SH-SY5Y (cell line): Measurements from ENCODE around the gene IRAK1.

Source experiments
- GATA2 ChIP-seq: IDR thresholded peaks from 2 replicates; pipeline ENCODE4 v1.6.1; 2011; ENCODE audit warnings: mild to moderate bottlenecking, low read depth, low read length
- GATA3 ChIP-seq: IDR thresholded peaks from 2 replicates; pipeline ENCODE4 v1.6.1; 2011; ENCODE audit warnings: low read depth, mild to moderate bottlenecking, low read length, moderate library complexity

Gene IRAK1

GRCh38 chrX:154010330-154011087 lies 9.2 kb downstream of the IRAK1 start:
- TF ChIP-seq GATA3 (no peak), GATA2 (no peak)

GRCh38 chrX:154008521-154008920 lies 11.2 kb downstream of the IRAK1 start:
- TF ChIP-seq GATA3 (no peak), GATA2 (no peak)

DNA sequence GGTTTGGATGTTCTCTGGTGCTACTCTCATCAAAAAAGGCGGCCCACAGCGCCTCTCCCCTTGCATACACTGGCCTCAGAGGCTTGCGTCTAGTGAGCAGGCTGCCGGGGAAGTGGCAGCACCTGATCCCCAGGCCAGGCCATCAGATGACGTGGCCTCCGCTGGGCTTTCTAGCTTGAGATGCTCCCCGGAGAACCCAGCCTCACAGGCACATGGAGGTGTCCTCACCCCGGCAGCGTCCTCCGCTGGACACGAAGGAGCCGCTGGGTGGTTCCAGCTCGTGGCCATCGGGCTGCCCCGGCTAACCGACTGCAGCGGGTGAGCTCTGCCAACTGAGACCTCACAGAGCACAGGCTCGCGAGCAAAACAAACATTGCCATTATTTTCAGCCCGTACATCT lies 12.8 kb downstream of the IRAK1 start:
- TF ChIP-seq GATA3 (no peak), GATA2 (no peak)

- TF ChIP-seq GATA2 (no peak), GATA3 (no peak)
These were observed 15.4 kb downstream of the IRAK1 start for GRCh38 chrX:154004315-154004714.

DNA sequence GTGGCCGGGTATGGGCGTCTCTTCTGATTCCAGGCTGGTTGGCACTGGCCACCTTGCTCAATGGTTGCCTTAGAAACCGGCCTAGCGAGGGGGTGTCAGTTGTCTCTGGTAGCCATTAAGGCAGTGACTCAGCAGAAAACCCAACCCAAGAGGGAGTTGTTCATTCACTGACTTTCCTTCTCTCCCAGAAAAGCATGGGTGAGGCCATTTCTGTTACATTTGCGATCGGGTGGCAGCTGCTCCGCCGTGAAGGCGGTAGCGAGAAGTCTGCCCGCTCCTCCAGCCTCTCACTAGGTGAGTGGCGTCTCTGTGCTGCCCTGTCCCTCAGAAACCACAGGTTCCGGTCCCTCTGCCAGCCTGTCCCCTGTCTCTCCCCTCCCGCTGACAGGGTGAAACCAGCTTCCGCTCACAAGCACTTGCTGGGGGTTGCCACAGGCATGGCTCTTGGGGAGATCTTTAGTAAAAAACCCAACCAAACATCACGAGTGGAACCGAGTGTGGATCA lies 17.4 kb downstream of the IRAK1 start:
- TF ChIP-seq GATA3, result no peak
- TF ChIP-seq GATA2, result no peak

GRCh38 chrX:154000051-154000450 lies 19.7 kb downstream of the IRAK1 start:
- TF ChIP-seq GATA2 (no peak), GATA3 (no peak)

- TF ChIP-seq GATA2, result no peak
- no peak for TF ChIP-seq GATA3
These were observed 20.2 kb downstream of the IRAK1 start for GRCh38 chrX:153999359-154000037.

- TF ChIP-seq GATA3 (no peak), GATA2 (no peak)
These were observed 24.2 kb downstream of the IRAK1 start for GRCh38 chrX:153995504-153995903.

GRCh38 chrX:153993978-153994377 lies 25.7 kb downstream of the IRAK1 start:
- no peak for TF ChIP-seq GATA3
- no peak for TF ChIP-seq GATA2

- TF ChIP-seq GATA3 (no peak), GATA2 (no peak)
These were observed 26.6 kb downstream of the IRAK1 start for GRCh38 chrX:153993079-153993478.

DNA sequence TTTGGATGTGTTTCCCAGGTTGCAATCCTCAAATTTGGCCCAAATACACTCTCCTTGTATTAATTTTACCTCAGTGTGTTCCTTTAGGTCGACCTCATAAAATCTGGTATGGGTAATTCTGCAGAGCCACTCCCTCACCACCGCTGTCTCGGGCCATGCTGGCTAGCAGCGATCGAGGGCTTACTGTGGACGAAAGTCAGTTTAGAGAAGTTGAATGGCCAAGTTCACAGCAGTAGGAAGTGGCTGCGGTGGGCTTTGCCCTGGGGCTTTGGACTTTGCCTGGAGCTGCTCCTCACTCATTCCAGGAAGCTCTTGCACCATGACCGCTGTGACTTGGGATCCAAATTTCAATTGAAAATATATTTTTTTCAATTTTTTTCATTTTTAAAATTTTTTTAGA lies 27.5 kb downstream of the IRAK1 start:
- TF ChIP-seq GATA2 (no peak), GATA3 (no peak)

- TF ChIP-seq GATA2 (no peak), GATA3 (no peak)
These were observed 28.6 kb downstream of the IRAK1 start for GRCh38 chrX:153991013-153991580.

GRCh38 chrX:153989973-153990655 lies 29.6 kb downstream of the IRAK1 start:
- TF ChIP-seq GATA2 (no peak), GATA3 (no peak)

GRCh38 chrX:153988493-153988892 lies 31.2 kb downstream of the IRAK1 start:
- TF ChIP-seq GATA3 (no peak), GATA2 (no peak)
